ENCODE results near the gene NRP2.

DNA sequence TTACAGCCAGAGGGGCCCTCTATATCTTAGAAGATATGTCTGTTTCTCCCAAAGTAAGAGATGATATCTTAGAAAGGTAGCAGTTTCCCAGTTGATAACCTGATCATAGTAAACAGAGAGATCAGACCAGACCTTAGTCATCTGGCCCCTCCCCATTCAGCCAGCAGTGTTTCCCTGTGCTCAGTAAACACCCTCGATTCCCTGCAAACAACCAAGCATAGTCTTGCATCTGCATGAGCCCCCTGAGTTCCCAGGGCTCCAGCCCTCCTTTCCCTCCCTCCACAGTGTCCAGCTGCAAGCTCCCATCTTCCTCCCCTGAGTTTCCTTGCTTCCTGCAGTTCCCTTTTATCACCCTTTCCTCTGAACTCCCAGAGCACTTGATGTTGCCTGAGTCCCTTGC is 20.3 kb downstream of the NRP2 start:
- TF ChIP-seq, protein P1, sequence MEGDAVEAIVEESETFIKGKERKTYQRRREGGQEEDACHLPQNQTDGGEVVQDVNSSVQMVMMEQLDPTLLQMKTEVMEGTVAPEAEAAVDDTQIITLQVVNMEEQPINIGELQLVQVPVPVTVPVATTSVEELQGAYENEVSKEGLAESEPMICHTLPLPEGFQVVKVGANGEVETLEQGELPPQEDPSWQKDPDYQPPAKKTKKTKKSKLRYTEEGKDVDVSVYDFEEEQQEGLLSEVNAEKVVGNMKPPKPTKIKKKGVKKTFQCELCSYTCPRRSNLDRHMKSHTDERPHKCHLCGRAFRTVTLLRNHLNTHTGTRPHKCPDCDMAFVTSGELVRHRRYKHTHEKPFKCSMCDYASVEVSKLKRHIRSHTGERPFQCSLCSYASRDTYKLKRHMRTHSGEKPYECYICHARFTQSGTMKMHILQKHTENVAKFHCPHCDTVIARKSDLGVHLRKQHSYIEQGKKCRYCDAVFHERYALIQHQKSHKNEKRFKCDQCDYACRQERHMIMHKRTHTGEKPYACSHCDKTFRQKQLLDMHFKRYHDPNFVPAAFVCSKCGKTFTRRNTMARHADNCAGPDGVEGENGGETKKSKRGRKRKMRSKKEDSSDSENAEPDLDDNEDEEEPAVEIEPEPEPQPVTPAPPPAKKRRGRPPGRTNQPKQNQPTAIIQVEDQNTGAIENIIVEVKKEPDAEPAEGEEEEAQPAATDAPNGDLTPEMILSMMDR (IDR thresholded peaks at IDR 0.05) = no peak
- no peak for TF ChIP-seq POLR2A (IDR thresholded peaks at IDR 0.05)
